HG03064 (cell line): ENCODE measurements around the gene SUPT3H.

ENCODE experiments used
- ATAC-seq: cut with Tn5 transposase; IDR thresholded peaks from one replicate; pipeline ENCODE4 v1.9.1; 2021; ENCODE audit warnings: low read depth; ENCODE audit not compliant: unreplicated experiment

Gene SUPT3H

DNA sequence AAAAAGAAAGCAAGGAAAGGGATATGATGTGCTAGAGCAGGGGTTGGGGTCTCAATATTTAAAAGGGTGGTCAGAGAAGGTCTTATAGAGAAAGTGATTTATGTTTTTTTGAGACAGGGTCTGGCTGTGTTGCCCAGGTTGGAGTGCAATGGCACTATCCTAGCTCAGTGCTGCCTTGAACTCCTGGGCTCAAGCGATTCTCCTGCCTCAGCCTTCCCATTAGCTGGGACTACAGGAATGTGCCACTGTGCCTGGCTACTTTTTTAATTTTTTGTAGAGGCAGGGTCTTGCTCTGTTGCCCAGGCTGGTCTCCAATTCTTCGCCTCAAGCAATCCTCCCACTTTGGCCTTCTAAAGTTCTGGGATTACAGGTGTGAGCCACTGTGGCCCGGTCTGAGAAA is 557.0 kb downstream of the SUPT3H start:
- ATAC-seq: no peak

DNA sequence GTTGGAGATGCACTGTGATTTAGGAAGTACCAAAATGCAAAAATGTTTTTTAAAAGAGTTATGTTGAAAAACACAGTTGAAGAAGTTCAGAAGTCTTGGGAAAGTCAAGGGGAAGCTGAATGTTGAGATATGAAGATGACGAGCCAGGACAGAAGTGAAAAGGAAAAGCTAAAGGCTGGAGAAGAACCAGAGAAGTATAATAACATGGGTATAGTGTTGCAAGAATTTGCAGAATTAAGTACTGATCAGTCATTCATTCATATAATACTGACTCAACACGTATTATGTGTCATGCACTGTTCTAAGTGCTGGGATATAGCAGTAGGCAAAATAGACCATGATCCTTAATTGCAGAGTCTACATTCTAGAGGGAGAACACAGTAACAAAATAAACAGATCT is 557.4 kb downstream of the SUPT3H start:
- no peak for ATAC-seq

DNA sequence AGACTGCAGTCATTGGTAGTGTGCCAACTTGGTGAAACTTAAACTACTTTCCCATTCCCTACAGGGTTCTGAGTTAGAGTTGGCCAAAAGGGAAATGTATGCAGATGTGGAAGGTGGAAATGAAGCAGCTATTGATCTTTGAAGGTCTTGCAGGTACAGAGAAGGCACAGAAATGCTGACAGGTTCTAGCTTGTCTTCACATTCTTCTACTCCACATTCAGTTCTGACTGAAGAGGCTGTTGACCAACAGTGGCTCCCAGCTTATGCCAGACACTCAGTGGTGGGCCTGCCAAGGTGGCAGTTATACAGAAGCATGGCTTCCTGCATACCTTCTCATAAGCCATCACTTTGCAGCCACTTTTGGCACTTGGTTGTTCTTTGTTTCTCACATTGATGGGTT is 566.3 kb downstream of the SUPT3H start:
- no peak for ATAC-seq

DNA sequence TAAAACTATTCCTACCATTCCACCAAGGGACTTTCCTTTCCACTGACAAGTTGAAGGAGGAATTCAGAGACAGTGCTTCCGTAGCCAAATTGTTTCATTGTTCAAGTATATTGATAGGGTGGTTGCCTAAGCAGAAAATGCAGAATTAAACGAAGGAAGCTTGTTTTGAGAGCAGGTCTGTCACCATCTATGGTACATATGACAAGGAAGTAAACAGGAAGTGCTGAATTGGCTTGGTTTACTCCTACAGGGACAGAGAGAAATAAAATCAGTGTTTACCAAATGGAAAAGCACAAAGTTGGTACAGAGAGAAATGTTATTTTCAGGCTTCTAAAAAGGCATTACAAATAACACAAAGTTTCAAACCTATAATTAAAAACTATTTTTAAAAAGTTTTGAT is 568.5 kb downstream of the SUPT3H start:
- no peak for ATAC-seq

DNA sequence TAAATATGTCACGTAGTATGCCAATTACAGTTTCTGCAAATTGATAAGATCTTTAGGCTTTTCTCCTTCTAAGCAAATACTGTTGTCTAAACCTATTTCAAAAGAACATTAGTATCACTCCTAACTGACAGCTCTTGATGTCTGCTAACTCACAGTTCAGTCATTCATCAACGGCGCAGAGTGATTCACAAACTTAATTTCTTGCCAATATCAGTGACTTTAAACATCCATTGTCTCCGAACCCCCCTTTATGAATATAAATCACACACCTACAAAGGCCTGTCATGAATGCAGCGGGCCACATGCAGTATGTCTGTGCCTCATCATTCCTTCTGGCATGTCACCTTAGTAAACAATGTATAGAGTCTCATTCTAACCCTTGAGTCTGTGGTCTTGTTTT is 569.6 kb downstream of the SUPT3H start:
- no peak for ATAC-seq

DNA sequence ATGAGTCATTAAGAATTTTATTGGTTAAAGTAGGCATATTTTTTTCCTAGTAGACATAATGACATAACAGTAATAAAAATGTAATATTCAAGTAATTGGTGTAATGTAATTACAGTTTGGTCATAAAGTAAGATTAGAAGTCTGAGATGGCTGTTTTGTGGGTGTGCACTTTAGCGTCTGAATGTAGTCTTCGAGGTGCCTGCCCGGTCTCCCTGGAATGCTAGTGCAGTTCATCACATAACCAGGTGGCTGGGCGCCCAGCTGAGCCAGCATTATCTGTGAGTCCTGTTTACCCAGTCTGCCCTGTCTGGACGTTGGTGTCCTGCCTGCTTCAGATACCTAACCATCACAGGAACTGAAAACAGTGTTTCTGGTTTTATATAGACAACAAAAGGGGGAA is 571.1 kb downstream of the SUPT3H start:
- ATAC-seq: no peak

DNA sequence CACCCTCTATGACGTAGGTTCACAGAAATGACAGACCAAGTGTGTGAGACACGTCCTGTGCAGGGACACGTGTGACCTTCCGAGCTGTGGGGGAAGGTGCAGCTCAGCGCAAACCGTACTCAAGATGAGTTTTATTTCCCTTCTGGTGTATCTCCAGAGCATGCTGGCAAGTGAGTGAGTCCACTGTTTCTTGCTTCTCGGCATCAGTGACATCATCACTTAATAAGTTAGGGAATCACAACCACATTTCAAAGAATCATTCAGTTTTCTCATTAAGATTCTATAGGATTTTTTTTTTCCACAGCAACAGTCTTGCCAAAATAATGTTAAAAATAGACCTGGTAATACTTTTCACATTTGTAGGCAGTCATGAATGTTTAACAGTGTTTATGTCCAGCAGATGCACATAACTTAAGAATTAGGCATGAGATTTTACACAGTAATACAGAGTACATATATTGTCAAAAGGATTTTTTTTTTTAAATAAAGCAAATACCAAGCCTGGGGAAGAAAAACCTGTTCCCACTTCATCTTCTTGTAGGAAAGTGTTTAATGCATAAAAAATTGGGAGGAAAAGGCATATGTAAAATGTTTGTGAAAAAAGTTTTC is 572.4 kb downstream of the SUPT3H start:
- ATAC-seq: no peak

DNA sequence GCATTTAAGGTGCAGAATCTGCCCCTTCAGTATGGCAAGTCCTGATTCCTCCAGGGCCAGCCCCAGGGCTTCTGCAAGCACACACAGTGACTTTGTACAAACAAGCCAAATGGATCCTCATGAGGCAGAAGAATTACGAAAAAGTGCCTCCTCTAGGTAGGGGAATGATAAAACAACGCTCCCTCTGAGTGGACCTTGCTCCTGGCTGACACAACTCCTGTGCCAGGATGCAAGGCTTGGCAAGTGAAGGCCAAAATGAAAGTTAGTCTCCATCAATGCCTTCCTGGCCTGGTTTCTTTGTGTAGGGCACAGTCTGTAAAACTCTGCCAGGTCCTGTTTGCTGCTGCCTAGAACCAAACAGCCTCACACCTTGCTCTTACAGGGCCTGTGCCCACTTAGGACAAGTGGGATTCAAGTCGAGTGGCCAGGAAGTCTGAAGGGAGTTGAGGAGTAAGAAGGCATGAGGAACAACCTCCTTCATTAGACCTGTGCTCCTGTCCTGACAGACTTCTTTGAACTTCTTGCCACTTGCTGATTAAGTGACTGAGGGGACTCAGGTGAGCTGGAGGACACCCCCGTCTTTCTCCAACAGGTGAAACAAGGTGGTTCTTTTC is 573.1 kb downstream of the SUPT3H start:
- no peak for ATAC-seq

DNA sequence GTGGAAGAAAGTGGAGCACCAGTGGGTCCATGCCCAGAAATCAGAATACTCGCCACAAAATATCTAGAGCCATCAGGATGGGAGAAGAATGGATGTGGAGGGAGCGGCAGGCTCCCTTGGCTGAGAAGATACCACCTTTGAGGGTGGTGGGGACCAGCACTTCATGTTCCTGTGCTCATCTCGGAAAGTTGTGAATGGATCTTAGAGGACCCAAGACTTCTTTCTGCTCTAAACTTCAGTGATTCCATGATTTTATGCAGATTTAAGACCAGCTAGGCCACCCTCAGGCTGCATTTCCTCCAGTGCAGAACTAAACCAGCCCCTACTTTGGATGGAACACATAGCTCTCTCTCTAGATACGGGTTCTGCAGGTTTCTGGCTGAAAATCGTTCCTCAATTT is 573.7 kb downstream of the SUPT3H start:
- no peak for ATAC-seq

DNA sequence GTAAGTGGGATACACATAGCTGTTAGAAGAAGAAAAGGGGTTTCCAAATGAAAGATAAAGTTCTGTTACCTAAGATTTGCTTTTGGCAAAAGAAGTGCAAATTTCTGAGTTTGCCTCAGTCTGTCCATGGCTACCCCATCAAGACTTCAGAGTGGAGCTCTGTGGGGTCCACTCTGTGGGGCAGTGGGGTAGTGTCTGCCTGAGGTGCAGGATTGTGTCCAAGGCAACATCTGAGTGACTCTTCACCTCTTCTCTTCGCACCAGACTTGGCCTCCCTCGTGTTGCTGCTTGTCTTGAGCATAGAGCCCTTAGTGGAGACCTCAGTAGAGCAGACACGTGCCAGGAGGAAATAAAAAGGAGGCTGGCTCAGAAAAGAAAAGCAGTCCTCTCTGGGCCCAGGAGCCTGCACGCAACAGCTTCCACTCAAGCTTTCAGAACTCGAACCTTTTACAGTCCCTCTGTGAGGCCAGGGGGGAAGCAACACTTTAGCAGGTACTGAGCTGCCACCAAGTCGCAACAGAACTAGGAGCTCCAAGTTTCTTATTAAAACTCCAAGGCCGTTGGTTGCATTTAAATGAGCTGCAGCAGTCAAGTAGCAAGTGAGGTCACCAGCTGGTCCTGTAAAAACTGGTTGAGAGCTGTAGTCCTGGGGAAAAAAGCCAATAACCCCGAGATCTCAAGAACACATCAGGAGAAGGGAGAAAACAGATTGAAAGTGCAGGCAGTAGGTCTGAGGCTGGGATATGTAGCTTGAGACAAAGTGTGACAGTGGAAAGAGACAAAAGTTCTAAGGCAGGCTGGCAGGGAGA is 576.7 kb downstream of the SUPT3H start:
- ATAC-seq: no peak

DNA sequence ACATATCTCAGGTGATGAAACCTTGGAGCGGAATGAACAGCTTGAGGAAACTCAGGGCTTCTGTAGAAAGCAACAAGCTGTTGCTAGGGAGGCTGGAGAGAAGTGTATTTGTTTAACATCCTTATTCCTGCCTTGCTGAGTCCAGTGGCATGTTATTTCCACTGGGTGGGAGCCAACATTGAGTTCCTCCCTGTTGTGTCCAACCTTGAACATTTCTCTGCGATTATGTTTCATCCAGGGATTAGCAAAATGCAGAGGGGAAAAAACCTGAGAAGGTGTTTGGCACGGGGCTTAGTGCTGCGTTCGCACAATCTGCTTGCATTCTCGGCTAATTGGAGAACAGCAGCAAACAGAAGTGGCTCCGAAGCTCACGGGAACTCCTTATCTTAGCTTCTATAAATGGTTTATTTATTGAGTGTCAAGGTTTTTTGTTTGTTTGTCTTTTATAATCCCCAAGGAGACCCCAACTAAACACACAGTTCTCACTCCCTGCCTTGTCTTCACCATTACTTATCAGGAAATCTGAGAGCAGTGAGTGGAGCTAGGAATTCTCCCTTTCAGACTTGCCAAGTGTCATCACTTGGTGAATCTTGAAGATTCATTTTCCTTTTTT is 577.5 kb downstream of the SUPT3H start:
- no peak for ATAC-seq

DNA sequence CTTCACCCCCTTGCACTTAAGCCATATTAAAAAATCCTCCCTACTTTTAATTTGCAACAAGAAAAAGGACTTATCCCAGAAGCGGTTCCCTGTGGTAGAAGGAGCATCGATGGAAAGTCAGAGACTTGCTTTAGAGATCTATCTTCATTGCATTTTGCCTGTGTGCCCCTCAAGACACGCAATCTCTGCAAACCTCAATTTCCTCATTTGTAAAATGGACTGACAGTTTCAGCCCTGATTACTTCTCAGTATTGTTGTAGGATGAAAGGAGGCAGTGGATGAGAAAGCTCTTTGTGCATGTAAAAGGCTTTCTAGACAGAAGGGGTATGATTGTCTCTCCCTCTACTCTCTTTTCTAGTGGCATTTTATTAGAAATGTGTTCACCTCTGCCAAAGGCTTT is 580.0 kb downstream of the SUPT3H start:
- ATAC-seq: no peak

DNA sequence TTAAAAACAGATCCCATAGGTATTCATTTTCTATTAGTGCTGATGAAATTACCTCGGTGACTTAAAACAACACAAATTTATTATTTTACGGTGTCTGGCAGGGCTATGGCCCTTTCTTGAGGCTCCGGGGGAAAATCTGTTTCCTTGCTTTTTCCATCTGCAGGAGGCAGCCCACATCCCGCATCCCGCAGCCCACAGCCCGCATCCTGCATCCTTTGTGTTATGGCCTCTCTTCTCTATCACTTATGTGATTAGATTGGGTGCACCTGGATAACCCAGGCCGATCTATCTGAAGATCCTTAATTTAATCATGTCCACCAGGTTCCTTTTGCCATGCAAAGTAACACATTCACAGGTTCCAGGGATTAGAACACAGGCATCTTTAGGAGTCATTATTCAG is 582.4 kb downstream of the SUPT3H start:
- no peak for ATAC-seq

DNA sequence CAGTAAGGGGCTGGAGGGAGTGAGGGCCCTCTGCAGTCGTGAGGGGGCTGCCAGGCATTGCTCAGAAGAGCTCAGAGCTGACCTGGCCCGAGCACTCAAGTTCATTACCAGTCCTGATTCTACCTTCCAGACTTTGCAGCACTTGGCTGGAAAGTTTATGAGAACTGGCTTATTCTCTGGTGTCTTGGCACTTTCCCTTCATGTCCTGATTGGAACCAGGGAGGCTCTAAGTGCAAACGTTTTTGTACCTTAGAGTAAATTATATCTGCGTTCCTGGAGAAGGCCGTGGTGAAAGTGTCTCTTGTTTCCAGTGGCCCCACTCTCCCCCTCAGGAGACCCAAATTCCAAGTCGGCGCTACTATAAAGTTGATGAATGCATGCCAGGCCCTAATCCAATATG is 587.9 kb downstream of the SUPT3H start:
- no peak for ATAC-seq

DNA sequence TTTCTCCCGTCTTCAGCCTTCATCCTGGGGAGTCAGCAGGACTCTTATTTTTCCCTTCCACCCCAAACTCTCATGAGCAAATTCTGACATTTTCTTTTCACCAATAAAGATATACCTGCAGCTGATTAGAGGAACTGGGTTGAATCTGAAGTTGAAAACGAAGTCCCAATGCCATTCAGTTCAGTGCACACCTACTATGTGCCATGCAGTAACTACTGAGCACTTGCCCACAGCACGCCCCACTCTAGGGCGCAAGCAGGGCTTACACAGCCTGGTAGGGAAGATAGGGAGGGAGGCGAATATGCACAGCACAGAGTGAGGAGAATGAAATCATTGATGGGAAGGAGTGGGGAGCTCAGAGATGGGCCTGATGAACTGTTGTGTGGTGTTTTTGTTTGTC is 588.7 kb downstream of the SUPT3H start:
- ATAC-seq: no peak

DNA sequence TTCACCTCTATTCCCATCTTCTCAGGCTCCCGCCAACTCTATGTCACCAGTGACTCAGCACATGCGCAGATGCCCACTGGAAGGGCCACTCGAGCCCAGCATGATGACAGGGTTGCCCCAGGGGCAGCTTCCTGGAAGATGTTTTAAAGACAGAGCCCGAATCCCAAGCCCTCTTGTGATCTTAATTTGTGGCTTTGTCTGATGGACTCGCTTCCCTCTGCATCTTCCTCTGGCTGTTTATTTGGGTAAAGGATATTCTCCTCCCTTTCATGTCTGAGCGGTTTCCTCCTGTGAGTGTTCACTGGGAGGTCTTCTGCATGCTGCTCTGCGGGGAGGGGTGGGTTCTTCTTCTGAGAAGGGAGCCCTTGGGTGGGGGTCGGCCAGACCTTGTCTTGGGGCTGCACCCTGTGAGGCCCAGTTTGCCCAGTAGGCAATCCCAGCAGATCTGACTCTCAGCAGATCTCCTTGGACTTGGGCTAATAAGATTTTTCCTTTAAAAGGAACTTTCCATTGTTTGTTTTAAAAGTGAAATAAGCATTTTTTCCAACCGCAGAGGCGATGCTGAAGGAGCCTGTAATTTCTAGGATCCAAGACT is 589.2 kb downstream of the SUPT3H start:
- ATAC-seq: no peak

DNA sequence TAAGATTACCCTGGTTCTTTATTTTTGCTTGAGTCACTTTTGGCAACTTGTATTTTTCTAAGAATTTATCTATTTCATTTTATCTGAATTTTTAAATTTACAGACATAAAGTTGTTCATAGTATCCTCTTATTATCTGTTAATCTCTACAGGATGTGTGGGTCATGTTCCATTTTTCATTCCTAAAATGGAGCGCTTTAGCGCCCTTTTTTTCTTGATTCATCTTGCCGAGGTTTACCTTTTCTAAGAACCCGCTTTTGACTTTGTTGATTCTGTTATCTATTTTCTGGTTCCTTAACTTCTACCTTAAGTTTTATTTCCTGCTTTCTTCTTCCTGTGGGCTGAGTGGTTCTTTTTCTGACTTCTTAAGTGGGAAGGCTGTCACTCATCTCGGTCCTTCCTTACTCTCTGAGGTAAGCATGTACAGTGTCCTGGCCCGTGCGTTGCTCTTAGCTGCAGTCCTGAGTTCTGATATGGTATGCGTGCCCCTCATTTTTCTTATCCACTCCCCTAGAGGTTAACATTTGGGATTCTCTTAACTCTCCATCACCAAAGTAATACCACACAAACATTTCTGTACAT is 590.4 kb downstream of the SUPT3H start:
- ATAC-seq: no peak

DNA sequence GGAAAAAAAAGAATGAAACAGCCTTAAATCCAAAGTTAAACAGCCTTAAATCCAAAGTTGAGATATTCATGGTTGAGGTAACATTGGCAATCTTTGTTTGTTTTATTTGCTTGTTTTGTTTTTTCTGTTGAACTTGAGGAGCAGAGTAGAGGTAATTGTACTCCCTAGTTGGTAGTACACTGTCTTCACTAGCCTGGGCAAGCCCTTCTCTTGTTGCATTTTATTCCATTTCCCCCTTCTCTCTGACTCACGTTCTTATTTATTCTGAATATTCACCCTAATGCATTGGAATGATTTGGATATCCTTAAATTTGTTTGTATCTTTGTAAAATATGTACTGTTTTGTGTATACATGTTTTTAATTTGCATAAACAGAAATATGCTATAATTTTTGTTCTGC is 592.6 kb downstream of the SUPT3H start:
- ATAC-seq: no peak

DNA sequence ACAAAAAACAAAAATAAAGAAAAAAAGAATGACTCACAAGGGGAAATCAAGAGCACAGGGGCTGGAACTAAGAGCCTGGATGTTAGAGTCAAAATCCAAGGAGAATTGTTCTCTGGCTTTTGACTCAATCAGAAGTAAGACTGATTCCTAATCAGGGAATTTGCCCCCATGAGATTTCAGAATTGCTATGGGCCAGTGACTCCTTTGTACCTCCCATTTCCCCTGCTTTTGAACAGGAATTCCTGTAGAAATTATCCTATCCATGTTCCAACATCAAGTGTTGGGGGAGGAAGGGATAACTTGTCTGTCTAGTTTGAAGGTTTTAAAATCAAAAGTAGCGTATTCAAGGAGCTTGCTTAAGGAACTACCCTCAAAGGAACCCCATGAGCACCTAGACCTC is 593.5 kb downstream of the SUPT3H start:
- ATAC-seq: no peak

DNA sequence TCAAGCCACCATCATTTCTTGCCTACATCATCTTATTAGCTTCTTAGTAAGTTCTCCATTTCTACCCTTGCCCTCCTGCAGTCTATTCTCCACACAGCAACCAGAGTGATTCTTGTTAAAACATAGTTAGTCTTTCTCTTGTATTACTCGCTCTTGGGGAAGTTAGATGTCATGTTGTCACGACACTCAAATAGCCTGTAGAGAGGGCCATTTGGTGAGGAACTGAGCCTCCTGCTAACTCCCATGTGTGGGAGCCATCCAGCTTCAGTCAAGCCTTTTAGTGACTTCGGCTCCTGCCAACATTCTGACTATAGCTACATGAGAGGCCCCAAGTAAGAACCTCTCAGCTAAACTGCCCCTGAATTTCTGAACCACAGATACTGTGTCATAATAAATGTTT is 594.8 kb downstream of the SUPT3H start:
- no peak for ATAC-seq
